Islet of Langerhans (tissue), 1 donor: ENCODE data around the gene GRK6.

Experiments
- FAIRE-seq: peaks from one replicate; lab custom pipeline; 2011; peaks lifted over from hg19 to GRCh38; lab: Jason Lieb, UNC

Gene GRK6

GRCh38 chr5:177426566-177427210 is at the start of gene GRK6:
Gene GRK6 (plus strand): TSS chr5:177426676. CDS start chr5:177426846, 170 bp downstream.
- FAIRE-seq: no peak

- FAIRE-seq: no peak
Observed at GRCh38 chr5:177377851-177378776, 48.4 kb upstream of the GRK6 start.

- no peak for FAIRE-seq
Observed at GRCh38 chr5:177378884-177379883, 47.3 kb upstream of the GRK6 start.

- no peak for FAIRE-seq
Observed at GRCh38 chr5:177380805-177381126, 45.7 kb upstream of the GRK6 start.

- no peak for FAIRE-seq
Observed at GRCh38 chr5:177382423-177383029, 44.0 kb upstream of the GRK6 start.

GRCh38 chr5:177383181-177383580 is 43.3 kb upstream of the GRK6 start:
- no peak for FAIRE-seq

GRCh38 chr5:177384134-177384533 is 42.3 kb upstream of the GRK6 start, which contains the start of gene SLC34A1:
Gene SLC34A1 (plus strand): TSS chr5:177384434. CDS start chr5:177385742, 1,308 bp downstream.
- FAIRE-seq: no peak

- FAIRE-seq: no peak
Observed at GRCh38 chr5:177385720-177386119, 40.8 kb upstream of the GRK6 start.

GRCh38 chr5:177386542-177386941 is 39.9 kb upstream of the GRK6 start:
- no peak for FAIRE-seq

GRCh38 chr5:177387405-177387804 is 39.1 kb upstream of the GRK6 start:
- no peak for FAIRE-seq

GRCh38 chr5:177388521-177389052 is 37.9 kb upstream of the GRK6 start:
- no peak for FAIRE-seq

GRCh38 chr5:177389241-177390169 is 37.0 kb upstream of the GRK6 start:
- no peak for FAIRE-seq

- no peak for FAIRE-seq
Observed at GRCh38 chr5:177390363-177391300, 35.8 kb upstream of the GRK6 start.

GRCh38 chr5:177392765-177393164 is 33.7 kb upstream of the GRK6 start:
- no peak for FAIRE-seq

- FAIRE-seq: no peak
Observed at GRCh38 chr5:177393206-177393765, 33.2 kb upstream of the GRK6 start.

- FAIRE-seq: no peak
Observed at GRCh38 chr5:177393990-177394389, 32.5 kb upstream of the GRK6 start.

- FAIRE-seq: no peak
Observed at GRCh38 chr5:177396078-177396477, 30.4 kb upstream of the GRK6 start.

GRCh38 chr5:177396807-177397206 is 29.7 kb upstream of the GRK6 start:
- no peak for FAIRE-seq

- FAIRE-seq: no peak
Observed at GRCh38 chr5:177397875-177398390, 28.5 kb upstream of the GRK6 start.
